Stimulated activated naive CD8-positive, alpha-beta T cell treated with anti-CD3 and anti-CD28 coated beads, Interleukin-15, Interleukin-2, amounts not matched to agents 100 U/mL and 50 U/mL, for 24 hours (primary cell): ENCODE data around the gene NCAPH2.

Source experiments
- ATAC-seq: fragments of 150-1000 bp; cut with Tn5 transposase; one replicate; pipeline ENCODE4 v1.10.0; 2021
- DNase-seq: peaks from one replicate; pipeline ENCODE4 v3.0.0; 2021

The NCAPH2 gene

DNA sequence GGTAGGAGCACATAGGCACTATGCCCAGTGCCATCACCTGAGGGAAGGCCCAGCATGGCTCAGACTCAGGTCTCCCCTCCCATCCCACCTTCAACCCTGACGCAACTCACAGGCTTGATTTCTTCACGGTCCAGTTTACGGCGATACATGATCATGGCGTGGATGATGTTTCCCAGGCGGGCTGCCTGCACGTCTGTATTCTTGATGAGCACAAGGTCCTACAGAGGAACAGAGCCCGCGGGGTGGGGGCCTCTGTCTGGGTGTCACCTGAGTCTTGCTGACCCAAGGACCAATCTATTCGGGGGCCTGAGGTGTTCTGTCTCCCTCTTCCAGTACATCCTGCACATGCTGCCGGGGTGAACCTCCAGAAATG lies 66.3 kb downstream of the NCAPH2 start:
- no peak for DNase-seq
- ATAC-seq = no peak
